K562 (cell line): Measurements from ENCODE around the gene NES. TPM values are rescaled to one million over a fixed set of nuclear protein-coding genes. Genes with fewer than 3 reads are reported as not detected.

Source experiments
- ATAC-seq: fragments of 200-7000 bp; cut with Tn5 transposase; 3 replicates; pipeline ENCODE4 v1.9.1; 2020; ENCODE audit warnings: moderate library complexity
- BruUV-seq: library from RNA; stranded (reverse); fragments of 400-500 nt; replicated peaks from 2 replicates; lab custom pipeline; 2021; lab: Mats Ljungman, UMichigan
- CTCF ChIA-PET: fragments of 300-600 bp; formaldehyde crosslinking; extraction: SDS; loops from one replicate; lab custom pipeline; 2021; ENCODE audit warnings: low intra/inter-chr PET ratio; lab: Yijun Ruan, JAX
- POLR2A ChIA-PET: fragments of 300-600, 350-650 bp; sonication (Branson Sonifier 250); formaldehyde crosslinking; extraction: SDS; loops from one replicate; lab custom pipeline; 2021; ENCODE audit warnings: antibody characterized with exemption, inconsistent platforms; lab: Yijun Ruan, JAX
- DNase-seq, 4 experiments: peaks; one replicate each; pipeline versions ENCODE4 v3.0.0 to v3.0.0-alpha.2; 2011 to 2018; ENCODE audit warnings: low spot score in 3 of 4, mixed read lengths in 3 of 4; ENCODE audit errors: extremely low read depth in 1 of 4
- FAIRE-seq: peaks from 2 replicates; lab custom pipeline; 2011; peaks lifted over from hg19 to GRCh38; lab: Jason Lieb, UNC
- H2AFZ ChIP-seq: 2 replicates; pipeline ENCODE4 v1.6.0; 2011; ENCODE audit warnings: low read depth, low read length, control low read depth, inconsistent platforms
- H3K27ac ChIP-seq: fragments of 200-600 bp; 3 replicates; pipeline ENCODE4 v1.8.0; 2011; ENCODE audit warnings: low read depth, mild to moderate bottlenecking, control low read depth, inconsistent platforms, low read length, moderate library complexity, mixed read lengths; ENCODE audit errors: extremely low read depth
- H3K27me3 ChIP-seq, 2 experiments: fragments of 300-600 bp in 1 of 2; 2 replicates in 1 of 2; 3 replicates in 1 of 2; pipeline versions ENCODE4 v1.6.0 to v1.8.0; 2011; ENCODE audit warnings: inconsistent platforms in 2 of 2, low read length in 2 of 2, mild to moderate bottlenecking in 1 of 2, mixed read lengths in 1 of 2, moderate library complexity in 1 of 2; ENCODE audit not compliant: control insufficient read depth in 2 of 2, insufficient read depth in 2 of 2
- H3K36me3 ChIP-seq: fragments of 300-600 bp; 3 replicates; pipeline ENCODE4 v1.8.0; 2011; ENCODE audit warnings: mild to moderate bottlenecking, low read length, inconsistent platforms; ENCODE audit not compliant: control insufficient read depth, insufficient read depth
- H3K4me1 ChIP-seq, 2 experiments: fragments of 200-600 bp in 1 of 2; replicated peaks in 1 of 2; 2 replicates in 1 of 2; 3 replicates in 1 of 2; pipeline versions ENCODE4 v1.5.1 to v1.8.0; 2011; ENCODE audit warnings: inconsistent platforms in 2 of 2, low read length in 2 of 2, mild to moderate bottlenecking in 1 of 2, mixed read lengths in 1 of 2, moderate library complexity in 1 of 2; ENCODE audit not compliant: control insufficient read depth in 2 of 2, insufficient read depth in 2 of 2
- H3K4me2 ChIP-seq: 2 replicates; pipeline ENCODE4 v1.6.1; 2011; ENCODE audit warnings: low read length, control low read depth, inconsistent platforms, mixed read lengths; ENCODE audit not compliant: insufficient read depth
- H3K4me3 ChIP-seq: fragments of 200-600 bp; sonication (generic), shearing (Covaris generic); 2 replicates; pipeline ENCODE4 v1.5.1; 2016; ENCODE audit warnings: control low read depth, inconsistent platforms
- H3K79me2 ChIP-seq: fragments of 200-600 bp; 3 replicates; pipeline ENCODE4 v1.8.0; 2011; ENCODE audit warnings: low read length, inconsistent platforms; ENCODE audit not compliant: control insufficient read depth, insufficient read depth
- H3K9ac ChIP-seq, 2 experiments: 2 replicates each; pipeline versions ENCODE4 v1.6.0 to v1.6.1; 2011; ENCODE audit warnings: low read depth in 2 of 2, low read length in 2 of 2, control low read depth in 1 of 2, inconsistent platforms in 1 of 2, mild to moderate bottlenecking in 1 of 2, mixed read lengths in 1 of 2; ENCODE audit not compliant: insufficient read depth in 1 of 2
- H3K9me1 ChIP-seq: one replicate; pipeline ENCODE4 v1.6.0; 2011; ENCODE audit warnings: inconsistent platforms, mild to moderate bottlenecking, low read length, moderate library complexity; ENCODE audit not compliant: control insufficient read depth, insufficient read depth
- H3K9me3 ChIP-seq: replicated peaks from 2 replicates; pipeline ENCODE4 v1.5.1; 2011; ENCODE audit warnings: low read depth, low read length, inconsistent platforms; ENCODE audit not compliant: control insufficient read depth, insufficient read depth
- H4K20me1 ChIP-seq: replicated peaks from 2 replicates; pipeline ENCODE4 v1.6.1; 2011; ENCODE audit warnings: low read length, inconsistent platforms, mixed read lengths; ENCODE audit not compliant: control insufficient read depth, insufficient read depth
- KLF16 ChIP-seq: IDR thresholded peaks from 2 replicates; pipeline ENCODE4 v1.6.1; 2016; ENCODE audit warnings: antibody characterized with exemption
- RCOR1 ChIP-seq, 2 experiments: IDR thresholded peaks; 2 replicates each; pipeline ENCODE4 v1.6.1; 2012; ENCODE audit warnings: low read depth in 2 of 2, low read length in 2 of 2, borderline replicate concordance in 1 of 2, improper control_type of control experiment in 1 of 2
- WGBS: fragments of 100-300 bp; shearing (Covaris generic); methylation state at CpG from one replicate; pipeline ENCODE4 v1.1.6; 2016; ENCODE audit warnings: low coverage, mixed read lengths; ENCODE audit not compliant: insufficient coverage; ENCODE audit errors: missing lambda C conversion rate; 5-methylcytosine and 5-hydroxymethylcytosine counted together
- in situ Hi-C: fragments of 300-500 bp; cut with MboI; formaldehyde crosslinking; loops from 4 replicates; pipeline ENCODE4 v1.15.0; 2018; ENCODE audit warnings: inconsistent platforms, mixed read lengths
- intact Hi-C: fragments of 100-400 bp; cut with micrococcal nuclease; formaldehyde crosslinking; loops from 2 replicates; pipeline ENCODE4 v1.14.2; 2022
- polyA plus RNA-seq, 8 experiments: library from polyadenylated mRNA; depleted of rRNA in 4 of 8; stranded (reverse) in 5 of 8; unstranded in 3 of 8; fragments of >200 nt; fragmentation: Nextera tagmentation in 2 of 8; fragmentation: Illumina TruSeq in 1 of 8; extraction: Ambion mirVana in 2 of 8; extraction: Trizol in 1 of 8; gene quantifications; 2 replicates each; pipeline versions ENCODE4 v1.2.1 to v1.2.3, GENCODE V29; 2011 to 2014; ENCODE audit warnings: inconsistent platforms in 1 of 8, missing spikeins in 1 of 8
- total RNA-seq, 7 experiments: library from RNA; depleted of rRNA in 6 of 7; stranded (reverse); fragments of >200 nt in 6 of 7; fragmentation: Illumina TruSeq in 2 of 7; extraction: Trizol in 2 of 7; gene quantifications; 2 replicates each; pipeline versions ENCODE4 v1.2.1 to v1.2.3, GENCODE V29; 2011 to 2021; ENCODE audit warnings: low replicate concordance in 1 of 7
- TF ChIP-seq, protein P1 (sequence below): fragments of 250-450 bp; sonication (Bioruptor Pico); IDR thresholded peaks from 2 replicates; pipeline ENCODE4 v1.4.0; 2020

Gene NES
- total and polyA plus RNA-seq, 9 of the 15 experiments (the other 6 are each of a cell fraction or from before 2014, with no cell fraction given): 0.10 to 8.6 (median 4.2) TPM

DNA sequence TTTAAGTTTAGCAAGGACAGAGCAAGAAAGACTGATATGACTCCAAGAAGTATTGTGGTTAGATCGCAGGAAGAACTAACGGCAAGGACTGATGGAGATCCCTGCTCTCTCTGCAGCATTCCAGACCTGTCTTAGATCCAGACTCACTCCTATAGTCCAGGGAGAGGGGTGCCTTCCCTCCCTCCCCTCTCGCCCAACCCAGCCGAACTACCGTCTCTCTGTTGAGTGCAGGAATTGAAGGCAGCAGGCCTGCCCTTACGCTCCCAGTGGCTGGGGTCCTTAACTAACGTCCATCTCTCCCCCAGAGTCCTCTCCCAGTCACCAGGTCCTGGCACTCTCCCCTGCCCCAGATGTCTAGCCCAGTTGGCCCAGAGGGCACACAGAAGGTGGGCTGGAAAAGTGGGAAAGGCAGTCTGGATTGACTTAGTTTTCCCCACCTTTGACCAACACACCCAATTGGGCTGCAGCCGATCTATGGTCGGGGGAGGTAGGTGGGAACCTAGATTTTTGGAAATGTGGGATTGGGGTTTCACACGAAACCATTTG is 27.0 kb upstream of the NES start:
- no peaks in the 10 kb centered on the region for H3K27me3 ChIP-seq

More for the DNA sequence above, 27.0 kb upstream of the NES start:
- BruUV-seq: no TSS peak
- Histone ChIP-seq H3K4me2 (no peak overlapping the region), H3K9ac (peak overlapping the region in 1 of 2 experiments; percentile 54; a peak in 1 of 4 replicates), H4K20me1 (no peaks in the 10 kb centered on the region), H3K9me1 (no peaks in the 10 kb centered on the region), H2AFZ (no peak overlapping the region), H3K9me3 (no peaks in the 10 kb centered on the region), H3K36me3 (no peaks in the 10 kb centered on the region), H3K79me2 (no peaks in the 10 kb centered on the region), H3K4me1 (peaks cover 15 to 36% of the 10 kb centered on the region in 2 experiments; a peak in 4 of 5 replicates), H3K4me3 (no peak overlapping the region), H3K27ac (no peak overlapping the region)
- no peak for FAIRE-seq
- CTCF ChIA-PET: interaction anchor here (1.4 to 4.4 kb wide), 2 partner anchors 15 to 76 kb away, joined by 4 to 64 read pairs; no protein-coding TSS in a partner anchor
- 57% methylated on average over 7 of the region's 10 CpGs for WGBS
- in situ Hi-C loops: no loop called here
- intact Hi-C loops: no loop called here
- no peak for ATAC-seq
- POLR2A ChIA-PET: interaction anchor here (1.0 to 1.6 kb wide), 2 partner anchors 15 to 42 kb away, joined by 3 to 10 read pairs; no protein-coding TSS in a partner anchor
- TF ChIP-seq, protein P1, sequence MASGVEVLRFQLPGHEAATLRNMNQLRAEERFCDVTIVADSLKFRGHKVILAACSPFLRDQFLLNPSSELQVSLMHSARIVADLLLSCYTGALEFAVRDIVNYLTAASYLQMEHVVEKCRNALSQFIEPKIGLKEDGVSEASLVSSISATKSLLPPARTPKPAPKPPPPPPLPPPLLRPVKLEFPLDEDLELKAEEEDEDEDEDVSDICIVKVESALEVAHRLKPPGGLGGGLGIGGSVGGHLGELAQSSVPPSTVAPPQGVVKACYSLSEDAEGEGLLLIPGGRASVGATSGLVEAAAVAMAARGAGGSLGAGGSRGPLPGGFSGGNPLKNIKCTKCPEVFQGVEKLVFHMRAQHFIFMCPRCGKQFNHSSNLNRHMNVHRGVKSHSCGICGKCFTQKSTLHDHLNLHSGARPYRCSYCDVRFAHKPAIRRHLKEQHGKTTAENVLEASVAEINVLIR (CRISPR knock-in tag): no peak
- TF ChIP-seq RCOR1 (IDR thresholded peaks at IDR 0.05; ENCODE audit: borderline replicate concordance in 1 of 2, low read depth in 2 of 2, low read length in 2 of 2) (no peak), KLF16 (no peak)
- no peak for DNase-seq
